Spleen (tissue), 11 donors: Measurements from ENCODE around the gene PCDHGA10. TPM values are rescaled to one million over a fixed set of nuclear protein-coding genes. Genes with fewer than 3 reads are reported as not detected.

ENCODE experiments used
- DNase-seq: peaks from one replicate; pipeline ENCODE4 v3.0.0-alpha.2; 2020
- H3K27ac ChIP-seq, 8 donors: fragments of 200-600 bp; sonication (generic) in 7 of 8; 1 replicate in 4 of 8; 2 replicates in 4 of 8; pipeline versions ENCODE4 v1.5.0 to v1.8.0; 2016 to 2021; ENCODE audit warnings: inconsistent platforms in 4 of 8, mild to moderate bottlenecking in 4 of 8, moderate library complexity in 1 of 8
- H3K27me3 ChIP-seq, 7 donors: fragments of 200-600 bp; sonication (generic) in 6 of 7; replicated peaks in 1 of 7; 1 replicate in 4 of 7; 2 replicates in 3 of 7; pipeline versions ENCODE4 v1.5.0 to v1.8.0; 2016 to 2021; ENCODE audit warnings: inconsistent platforms in 3 of 7, mild to moderate bottlenecking in 1 of 7
- H3K36me3 ChIP-seq, 6 donors: fragments of 200-600 bp; sonication (generic) in 5 of 6; 1 replicate in 4 of 6; 2 replicates in 2 of 6; pipeline versions ENCODE4 v1.5.0 to v1.8.0; 2016 to 2021; ENCODE audit warnings: inconsistent platforms in 2 of 6
- H3K4me1 ChIP-seq, 6 donors: fragments of 200-600 bp; sonication (generic) in 5 of 6; 1 replicate in 3 of 6; 2 replicates in 3 of 6; pipeline versions ENCODE4 v1.5.0 to v1.8.0; 2016 to 2021; ENCODE audit warnings: inconsistent platforms in 3 of 6
- H3K4me3 ChIP-seq, 8 donors: fragments of 200-600 bp; sonication (generic) in 7 of 8; 1 replicate in 4 of 8; 2 replicates in 4 of 8; pipeline versions ENCODE4 v1.5.0 to v1.8.0; 2016 to 2021; ENCODE audit warnings: inconsistent platforms in 4 of 8, mild to moderate bottlenecking in 4 of 8, moderate library complexity in 2 of 8
- H3K9me3 ChIP-seq, 8 donors: fragments of 200-600 bp; sonication (generic) in 7 of 8; 1 replicate in 4 of 8; 2 replicates in 4 of 8; pipeline versions ENCODE4 v1.5.0 to v1.8.0; 2016 to 2021; ENCODE audit warnings: inconsistent platforms in 4 of 8
- POLR2A ChIP-seq, 3 donors: fragments of 450-650 bp; IDR thresholded peaks; one replicate each; pipeline ENCODE4 v1.5.1; 2017; ENCODE audit warnings: antibody characterized with exemption in 3 of 3, mild to moderate bottlenecking in 1 of 3
- POLR2AphosphoS5 ChIP-seq, 3 donors: sonication (generic); formaldehyde crosslinking; IDR thresholded peaks; one replicate each; pipeline ENCODE4 v1.5.1; 2017; ENCODE audit warnings: antibody characterized with exemption in 3 of 3
- WGBS, 5 donors: extraction: QIAGEN DNeasy Blood & Tissue Kit in 3 of 5; methylation state at CpG; one replicate each; pipeline versions ENCODE4 v1.1.5 to v1.1.7; 2013 to 2018; 5-methylcytosine and 5-hydroxymethylcytosine counted together
- intact Hi-C: fragments of 100-400 bp; cut with DNase I; formaldehyde crosslinking; loops from one replicate; pipeline ENCODE4 v1.15.0; 2023; ENCODE audit warnings: low total_unique reads
- polyA plus RNA-seq, 3 donors: library from polyadenylated mRNA; stranded (reverse); fragments of 200-250 nt; gene quantifications; one replicate each; pipeline ENCODE4 v1.2.1, GENCODE V29; 2013
- total RNA-seq, 7 donors: library from RNA; depleted of rRNA in 3 of 7; stranded (reverse); fragments of >200 nt in 3 of 7; fragmentation: NEBNext Ultra II Directional in 4 of 7; extraction: Animal tissue kit (Norgen Biotek cat#: 25700) in 4 of 7; gene quantifications; one replicate each; pipeline versions ENCODE4 v1.1.0 to v1.2.1, GENCODE V29; 2016 to 2021
- TF ChIP-seq, protein P1 (sequence below), 11 experiments: fragments of 200-600 bp in 7 of 11; fragments of 450-650 bp in 4 of 11; sonication (generic) in 4 of 11; IDR thresholded peaks in 8 of 11; conservative IDR thresholded peaks in 3 of 11; 1 replicate in 7 of 11; 2 replicates in 4 of 11; pipeline versions ENCODE4 v1.4.0 to v1.8.0; 2016 to 2021; ENCODE audit warnings: antibody characterized with exemption in 11 of 11, inconsistent platforms in 4 of 11, mild to moderate bottlenecking in 1 of 11
- donor health status: healthy with polysubstance abuse.
- donor health status: DM: no; HTN: no; CAD: no; lungs with moderate emphysema.
- donor health status: DM: no; HTN: no; CAD: no.
- donor health status: Bipolar disorder and iron deficiency.
- donor health status: healthy.
- donor health status: DM: no; HTN: no; CAD: no.
- donor health status: DM: yes; HTN: yes; CAD: no.

PCDHGA10 gene
- total and polyA plus RNA-seq, 10 donors: 0.15 to 6.9 (median 4.3) TPM

DNA sequence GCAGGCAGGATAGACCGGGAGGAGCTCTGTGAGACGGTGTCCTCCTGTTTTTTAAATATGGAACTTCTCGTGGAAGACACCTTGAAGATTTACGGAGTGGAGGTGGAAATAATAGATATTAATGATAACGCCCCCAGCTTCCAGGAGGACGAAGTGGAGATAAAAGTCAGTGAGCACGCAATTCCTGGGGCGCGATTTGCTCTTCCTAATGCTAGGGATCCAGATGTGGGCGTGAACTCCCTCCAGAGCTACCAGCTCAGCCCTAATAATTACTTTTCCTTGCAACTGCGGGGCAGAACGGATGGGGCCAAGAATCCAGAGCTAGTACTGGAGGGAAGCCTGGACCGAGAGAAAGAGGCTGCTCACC lies 8.7 kb downstream of the PCDHGA10 start:
- peaks cover 2 to 100% (median 96%) of the 10 kb centered on the region in 8 donors for H3K9me3 ChIP-seq
- TF ChIP-seq POLR2AphosphoS5 (IDR thresholded peaks at IDR 0.05): no peak
- TF ChIP-seq, protein P1, sequence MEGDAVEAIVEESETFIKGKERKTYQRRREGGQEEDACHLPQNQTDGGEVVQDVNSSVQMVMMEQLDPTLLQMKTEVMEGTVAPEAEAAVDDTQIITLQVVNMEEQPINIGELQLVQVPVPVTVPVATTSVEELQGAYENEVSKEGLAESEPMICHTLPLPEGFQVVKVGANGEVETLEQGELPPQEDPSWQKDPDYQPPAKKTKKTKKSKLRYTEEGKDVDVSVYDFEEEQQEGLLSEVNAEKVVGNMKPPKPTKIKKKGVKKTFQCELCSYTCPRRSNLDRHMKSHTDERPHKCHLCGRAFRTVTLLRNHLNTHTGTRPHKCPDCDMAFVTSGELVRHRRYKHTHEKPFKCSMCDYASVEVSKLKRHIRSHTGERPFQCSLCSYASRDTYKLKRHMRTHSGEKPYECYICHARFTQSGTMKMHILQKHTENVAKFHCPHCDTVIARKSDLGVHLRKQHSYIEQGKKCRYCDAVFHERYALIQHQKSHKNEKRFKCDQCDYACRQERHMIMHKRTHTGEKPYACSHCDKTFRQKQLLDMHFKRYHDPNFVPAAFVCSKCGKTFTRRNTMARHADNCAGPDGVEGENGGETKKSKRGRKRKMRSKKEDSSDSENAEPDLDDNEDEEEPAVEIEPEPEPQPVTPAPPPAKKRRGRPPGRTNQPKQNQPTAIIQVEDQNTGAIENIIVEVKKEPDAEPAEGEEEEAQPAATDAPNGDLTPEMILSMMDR (IDR thresholded peaks at IDR 0.05 in 8 of 11, conservative IDR thresholded peaks at IDR 0.05 in 3 of 11): no peak
- TF ChIP-seq POLR2A (IDR thresholded peaks at IDR 0.05): no peak
- 8 to 20% (median 9%) methylated on average over 13 of the region's 13 CpGs for WGBS, 5 donors

DNA sequence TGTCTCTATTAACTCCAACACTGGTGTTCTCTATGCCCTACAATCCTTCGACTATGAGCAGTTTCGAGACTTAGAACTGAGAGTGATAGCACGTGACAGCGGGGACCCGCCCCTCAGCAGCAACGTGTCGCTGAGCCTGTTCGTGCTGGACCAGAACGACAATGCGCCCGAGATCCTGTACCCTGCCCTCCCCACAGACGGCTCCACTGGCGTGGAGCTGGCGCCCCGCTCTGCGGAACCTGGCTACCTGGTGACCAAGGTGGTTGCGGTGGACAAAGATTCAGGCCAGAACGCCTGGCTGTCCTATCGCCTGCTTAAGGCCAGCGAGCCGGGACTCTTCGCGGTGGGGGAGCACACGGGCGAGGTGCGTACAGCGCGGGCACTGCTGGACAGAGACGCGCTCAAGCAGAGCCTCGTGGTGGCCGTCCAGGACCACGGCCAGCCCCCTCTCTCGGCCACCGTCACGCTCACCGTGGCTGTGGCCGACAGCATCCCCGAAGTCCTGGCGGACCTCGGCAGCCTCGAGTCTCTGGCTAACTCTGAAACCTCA lies 10.0 kb downstream of the PCDHGA10 start:
- TF ChIP-seq, protein P1 (IDR thresholded peaks at IDR 0.05 in 8 of 11, conservative IDR thresholded peaks at IDR 0.05 in 3 of 11): no peak
- TF ChIP-seq POLR2AphosphoS5 (IDR thresholded peaks at IDR 0.05) (no peak), POLR2A (IDR thresholded peaks at IDR 0.05) (no peak)
- no peak overlapping the region for H3K4me3 ChIP-seq
- intact Hi-C loops: no loop called here
- peaks cover 2 to 100% (median 100%) of the 10 kb centered on the region in 8 donors for H3K9me3 ChIP-seq
- WGBS, 5 donors: 26 to 45% (median 30%) methylated on average over 29 to 42 of the region's 42 CpGs
- no peak overlapping the region for H3K27ac ChIP-seq
- H3K36me3 ChIP-seq: peaks cover 0 to 13% (median 0%) of the 10 kb centered on the region in 6 donors
- no peak for DNase-seq
- H3K27me3 ChIP-seq: peaks cover 0 to 89% (median 35%) of the 10 kb centered on the region in 7 donors
- peaks cover 0 to 12% (median 0%) of the 10 kb centered on the region in 6 donors for H3K4me1 ChIP-seq

More for the DNA sequence above, 8.7 kb downstream of the PCDHGA10 start:
- no peak overlapping the region for H3K27ac ChIP-seq
- H3K4me1 ChIP-seq: peaks cover 0 to 12% (median 3%) of the 10 kb centered on the region in 6 donors
- peak overlapping the region in 7 of 8 donors; percentile 6 to 67 (median 34) for H3K4me3 ChIP-seq
- peaks cover 0 to 89% (median 39%) of the 10 kb centered on the region in 7 donors for H3K27me3 ChIP-seq
- DNase-seq: no peak
- peaks cover 0 to 8% (median 0%) of the 10 kb centered on the region in 6 donors for H3K36me3 ChIP-seq
- intact Hi-C loops: no loop called here

DNA sequence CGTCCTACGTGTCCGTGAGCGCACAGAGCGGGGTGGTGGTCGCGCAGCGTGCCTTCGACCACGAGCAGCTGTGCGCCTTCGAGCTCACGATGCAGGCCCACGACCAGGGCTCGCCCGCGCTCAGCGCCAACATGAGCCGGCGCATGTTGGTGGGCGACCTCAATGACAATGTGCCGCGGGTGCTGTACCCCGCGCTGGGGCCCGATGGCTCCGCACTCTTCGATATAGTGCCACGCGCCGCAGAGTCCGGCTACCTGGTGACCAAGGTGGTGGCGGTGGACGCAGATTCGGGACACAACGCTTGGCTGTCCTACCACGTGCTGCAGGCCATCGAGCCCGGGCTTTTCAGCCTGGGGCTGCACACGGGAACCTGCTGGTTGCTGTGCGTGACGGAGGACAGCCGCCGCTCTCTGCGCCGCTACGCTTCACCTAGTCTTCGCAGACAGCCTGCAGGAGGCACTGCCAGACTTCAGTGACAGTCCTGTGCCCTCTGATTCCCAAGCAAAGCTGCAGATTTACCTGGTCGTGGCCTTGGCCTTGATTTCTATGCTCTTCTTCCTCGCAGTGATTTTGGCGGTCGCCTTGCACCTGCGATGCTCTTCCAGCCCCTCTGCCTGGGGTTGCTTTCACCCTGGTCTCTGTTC lies 15.1 kb downstream of the PCDHGA10 start:
- H3K4me3 ChIP-seq: no peak overlapping the region
- peaks cover 0 to 88% (median 14%) of the 10 kb centered on the region in 7 donors for H3K27me3 ChIP-seq
- H3K27ac ChIP-seq: no peak overlapping the region
- DNase-seq: no peak
- peaks cover 0 to 8% (median 0%) of the 10 kb centered on the region in 6 donors for H3K36me3 ChIP-seq
- intact Hi-C loops: no loop called here
- peaks cover 0 to 19% (median 0%) of the 10 kb centered on the region in 6 donors for H3K4me1 ChIP-seq
- TF ChIP-seq POLR2AphosphoS5 (IDR thresholded peaks at IDR 0.05) (no peak), POLR2A (IDR thresholded peaks at IDR 0.05) (no peak)
- TF ChIP-seq, protein P1 (IDR thresholded peaks at IDR 0.05 in 8 of 11, conservative IDR thresholded peaks at IDR 0.05 in 3 of 11): no peak
- 33 to 63% (median 55%) methylated on average over 18 to 53 of the region's 53 CpGs for WGBS, 5 donors
- H3K9me3 ChIP-seq: peaks cover 0 to 100% (median 98%) of the 10 kb centered on the region in 8 donors
